Measurements from ENCODE around the gene DNAJB13.

GRCh38 chr11:74010306-74011300, 59.8 kb downstream of the DNAJB13 start:
- TF ChIP-seq CTCF (IDR thresholded peaks at IDR 0.05) (no peak), EZH2 (IDR thresholded peaks at IDR 0.05; ENCODE audit: borderline replicate concordance, insufficient read depth, low read depth, low read length, poor library complexity, severe bottlenecking) (no peak)
